Liver (tissue), 9 donors: Measurements from ENCODE around the gene DGCR6. TPM values are rescaled to one million over a fixed set of nuclear protein-coding genes. Genes with fewer than 3 reads are reported as not detected.
"Not testable (repeated sequence)": the region's sequence is repeated elsewhere in the genome, so short reads cannot be mapped to it uniquely, and the experiment has no call there.

Experiments used
- DNase-seq: peaks from one replicate; pipeline ENCODE4 v3.0.0-alpha.2; 2017; ENCODE audit warnings: low spot score
- H3K27ac ChIP-seq, 2 donors: one replicate each; pipeline ENCODE4 v1.7.0; 2013; ENCODE audit warnings: inconsistent platforms in 2 of 2, low read length in 2 of 2, control low read depth in 1 of 2, low read depth in 1 of 2, mild to moderate bottlenecking in 1 of 2
- H3K27me3 ChIP-seq, 4 donors: one replicate each; pipeline versions ENCODE4 v1.6.1 to v1.7.0; 2013; ENCODE audit warnings: low read length in 3 of 4, inconsistent platforms in 1 of 4, mild to moderate bottlenecking in 1 of 4, moderate library complexity in 1 of 4; ENCODE audit not compliant: control insufficient read depth in 4 of 4, insufficient read depth in 4 of 4
- H3K36me3 ChIP-seq, 4 donors: one replicate each; pipeline versions ENCODE4 v1.6.1 to v1.7.0; 2013; ENCODE audit warnings: low read length in 3 of 4, mild to moderate bottlenecking in 3 of 4, low read depth in 1 of 4, moderate library complexity in 1 of 4; ENCODE audit not compliant: control insufficient read depth in 4 of 4, insufficient read depth in 3 of 4
- H3K4me1 ChIP-seq, 4 donors: one replicate each; pipeline versions ENCODE4 v1.6.1 to v1.7.0; 2013; ENCODE audit warnings: low read length in 3 of 4, mild to moderate bottlenecking in 3 of 4, moderate library complexity in 1 of 4; ENCODE audit not compliant: control insufficient read depth in 4 of 4, insufficient read depth in 4 of 4
- H3K4me3 ChIP-seq, 3 donors: one replicate each; pipeline versions ENCODE4 v1.6.1 to v1.7.0; 2013; ENCODE audit warnings: low read length in 3 of 3, control low read depth in 1 of 3, low read depth in 1 of 3, mild to moderate bottlenecking in 1 of 3
- H3K9ac ChIP-seq, 2 donors: one replicate each; pipeline ENCODE4 v1.7.0; 2013; ENCODE audit warnings: low read length in 2 of 2, mild to moderate bottlenecking in 2 of 2, moderate library complexity in 2 of 2, control low read depth in 1 of 2, low read depth in 1 of 2
- H3K9me3 ChIP-seq, 4 donors: one replicate each; pipeline versions ENCODE4 v1.6.1 to v1.7.0; 2013; ENCODE audit warnings: low read length in 3 of 4; ENCODE audit not compliant: control insufficient read depth in 4 of 4
- CTCF ChIP-seq: fragments of 150-350 bp; IDR thresholded peaks from 2 replicates; pipeline ENCODE4 v1.5.1; 2017; ENCODE audit warnings: improper control_type of control experiment, low read depth, low read length; ENCODE audit not compliant: missing input control
- EGR1 ChIP-seq, 2 donors: IDR thresholded peaks; 2 replicates each; pipeline ENCODE4 v1.6.1; 2016 to 2018; ENCODE audit warnings: antibody characterized with exemption in 2 of 2, low read depth in 2 of 2
- GABPA ChIP-seq, 2 donors: IDR thresholded peaks in 1 of 2; conservative IDR thresholded peaks in 1 of 2; 2 replicates each; pipeline ENCODE4 v1.6.1; 2016; ENCODE audit warnings: antibody characterized with exemption in 2 of 2, mild to moderate bottlenecking in 1 of 2, moderate library complexity in 1 of 2
- HNF4A ChIP-seq, 2 donors: conservative IDR thresholded peaks; 2 replicates each; pipeline ENCODE4 v1.6.1; 2016; ENCODE audit warnings: antibody characterized with exemption in 2 of 2, mild to moderate bottlenecking in 2 of 2
- HNF4G ChIP-seq: IDR thresholded peaks from 2 replicates; pipeline ENCODE4 v1.6.1; 2016; ENCODE audit warnings: antibody characterized with exemption
- JUND ChIP-seq, 2 donors: IDR thresholded peaks; 2 replicates each; pipeline ENCODE4 v1.6.1; 2016; ENCODE audit warnings: antibody characterized with exemption in 2 of 2
- MAX ChIP-seq: IDR thresholded peaks from 2 replicates; pipeline ENCODE4 v1.6.1; 2016; ENCODE audit warnings: antibody characterized with exemption
- RAD21 ChIP-seq, 2 donors: IDR thresholded peaks; 2 replicates each; pipeline ENCODE4 v1.6.1; 2016; ENCODE audit warnings: antibody characterized with exemption in 2 of 2, mild to moderate bottlenecking in 2 of 2
- REST ChIP-seq: IDR thresholded peaks from 2 replicates; pipeline ENCODE4 v1.6.1; 2016; ENCODE audit warnings: antibody characterized with exemption, mild to moderate bottlenecking
- RXRA ChIP-seq, 2 donors: IDR thresholded peaks; 2 replicates each; pipeline ENCODE4 v1.6.1; 2017 to 2018; ENCODE audit warnings: antibody characterized with exemption in 2 of 2, mild to moderate bottlenecking in 1 of 2
- SP1 ChIP-seq: IDR thresholded peaks from 2 replicates; pipeline ENCODE4 v1.6.1; 2018; ENCODE audit warnings: antibody characterized with exemption, mild to moderate bottlenecking
- TAF1 ChIP-seq: conservative IDR thresholded peaks from 2 replicates; pipeline ENCODE4 v1.6.1; 2016; ENCODE audit warnings: antibody characterized with exemption, mild to moderate bottlenecking
- ZBTB33 ChIP-seq: IDR thresholded peaks from 2 replicates; pipeline ENCODE4 v1.6.1; 2016; ENCODE audit warnings: antibody characterized with exemption
- WGBS: extraction: QIAGEN DNeasy Blood & Tissue Kit; methylation state at CpG from one replicate; pipeline ENCODE4 v1.1.7; 2013; 5-methylcytosine and 5-hydroxymethylcytosine counted together
- polyA plus RNA-seq, 2 donors: library from polyadenylated mRNA; stranded (reverse) in 1 of 2; unstranded in 1 of 2; fragments of 200-250 nt in 1 of 2; fragments of >200 nt in 1 of 2; fragmentation: Nextera tagmentation in 1 of 2; extraction: Ambion mirVana in 1 of 2; gene quantifications; one replicate each; pipeline versions ENCODE4 v1.2.1 to v1.2.3, GENCODE V29; 2013 to 2015
- total RNA-seq, 2 donors: library from RNA; depleted of rRNA; stranded (reverse); fragments of >200 nt; gene quantifications; one replicate each; pipeline ENCODE4 v1.2.3, GENCODE V29; 2014
- TF ChIP-seq, protein P1 (sequence below): IDR thresholded peaks from 2 replicates; pipeline ENCODE4 v1.6.1; 2016; ENCODE audit warnings: antibody characterized with exemption
- donor health status: healthy.
- donor health status: healthy.
- donor health status: healthy.
- donor health status: healthy.
- donor health status: healthy.

DGCR6 gene
- 1 to 10 TPM in 1 of 2 donors, under 1 TPM in 1; 0.92 to 1.0 TPM for total RNA-seq
- 1 to 10 TPM; 1.3 to 1.5 TPM for polyA plus RNA-seq

- H3K36me3 ChIP-seq, result no peaks in the 10 kb centered on the region
- no peaks in the 10 kb centered on the region for H3K4me1 ChIP-seq
- H3K9me3 ChIP-seq, result no peaks in the 10 kb centered on the region
- H3K27me3 ChIP-seq, result no peaks in the 10 kb centered on the region
- TF ChIP-seq JUND (IDR thresholded peaks at IDR 0.05) (no peak), RAD21 (IDR thresholded peaks at IDR 0.05) (no peak), HNF4A (conservative IDR thresholded peaks at IDR 0.05) (no peak), EGR1 (IDR thresholded peaks at IDR 0.05; ENCODE audit: low read depth in 2 of 2) (no peak), ZBTB33 (no peak), SP1 (no peak), MAX (no peak), CTCF (no peak), GABPA (IDR thresholded peaks at IDR 0.05 in 1 of 2, conservative IDR thresholded peaks at IDR 0.05 in 1 of 2) (no peak), RXRA (IDR thresholded peaks at IDR 0.05) (no peak), TAF1 (no peak), HNF4G (no peak), REST (no peak)
- TF ChIP-seq, protein P1, sequence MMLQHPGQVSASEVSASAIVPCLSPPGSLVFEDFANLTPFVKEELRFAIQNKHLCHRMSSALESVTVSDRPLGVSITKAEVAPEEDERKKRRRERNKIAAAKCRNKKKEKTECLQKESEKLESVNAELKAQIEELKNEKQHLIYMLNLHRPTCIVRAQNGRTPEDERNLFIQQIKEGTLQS, result no peak
- WGBS, result no CpG with 5 or more reads among the region's 77 CpGs
- H3K27ac ChIP-seq, result no peak within 1 kb of the TSS
- H3K4me3 ChIP-seq, result no peak within 1 kb of the TSS
- no peak for DNase-seq
- no peak within 1 kb of the TSS for H3K9ac ChIP-seq
Measured at GRCh38 chr22:18905540-18906409, at the start of gene DGCR6. Gene DGCR6, plus strand, starts transcription at chr22:18906320. Its CDS starts 55 bp downstream, at chr22:18906375.

- not testable (repeated sequence) for H3K4me3 ChIP-seq, H3K4me1 ChIP-seq, H3K36me3 ChIP-seq, H3K9ac ChIP-seq, H3K27me3 ChIP-seq, DNase-seq, H3K9me3 ChIP-seq, H3K27ac ChIP-seq
- 41% methylated on average over 3 of the region's 7 CpGs for WGBS
Measured at GRCh38 chr22:18859314-18859713, 46.8 kb upstream of the DGCR6 start.

GRCh38 chr22:18881260-18881659 lies 24.9 kb upstream of the DGCR6 start:
- WGBS, result 41% methylated on average over 3 of the region's 3 CpGs
- H3K9me3 ChIP-seq, DNase-seq, H3K9ac ChIP-seq, H3K36me3 ChIP-seq, H3K27ac ChIP-seq, H3K4me1 ChIP-seq, H3K27me3 ChIP-seq, H3K4me3 ChIP-seq: not testable (repeated sequence)

DNA sequence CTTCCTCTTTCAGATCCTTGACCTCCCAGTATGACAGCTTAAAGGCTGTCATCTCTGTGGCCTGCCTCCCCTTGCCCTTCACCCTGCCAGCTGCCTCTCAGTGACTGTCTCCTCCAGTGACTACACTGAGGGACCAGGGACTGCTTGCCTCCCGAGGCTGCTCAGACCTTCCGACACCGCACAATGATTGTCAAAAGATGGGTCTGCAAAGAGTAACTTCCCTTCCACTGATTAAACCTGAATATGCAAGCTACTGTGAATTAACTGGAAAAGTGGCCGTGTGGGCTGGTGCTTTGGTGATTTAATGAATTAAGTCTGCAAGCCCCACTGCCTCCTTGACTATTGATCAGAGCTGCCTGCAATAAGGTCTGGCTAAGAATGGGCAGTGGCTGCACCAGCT lies 21.7 kb upstream of the DGCR6 start:
- not testable (repeated sequence) for DNase-seq, H3K27ac ChIP-seq, H3K4me3 ChIP-seq, H3K9me3 ChIP-seq, H3K4me1 ChIP-seq, H3K9ac ChIP-seq, H3K27me3 ChIP-seq, H3K36me3 ChIP-seq
- WGBS, result 87% methylated on average over 4 of the region's 4 CpGs
